NCI-H1417 (cell line): Measurements from ENCODE around the gene ILF2.
"Not testable (repeated sequence)": the region's sequence is repeated elsewhere in the genome, so short reads cannot be mapped to it uniquely, and the experiment has no call there.

Experiments
- DNase-seq, 3 experiments: peaks; one replicate each; lab custom pipeline; 2025; lab: John Stamatoyannopoulos, UW

ILF2 gene

GRCh38 chr1:153679337-153680119 is 8.7 kb upstream of the ILF2 start:
- DNase-seq: peak in 2 of 3 experiments; percentile 65 to 67

- DNase-seq: peak in 2 of 3 experiments; percentile 62 to 72
Observed at GRCh38 chr1:153678519-153679336, 7.9 kb upstream of the ILF2 start, which contains the start of gene NPR1. NPR1 (plus strand) TSS chr1:153678688; CDS start chr1:153679109, 421 bp downstream.

DNA sequence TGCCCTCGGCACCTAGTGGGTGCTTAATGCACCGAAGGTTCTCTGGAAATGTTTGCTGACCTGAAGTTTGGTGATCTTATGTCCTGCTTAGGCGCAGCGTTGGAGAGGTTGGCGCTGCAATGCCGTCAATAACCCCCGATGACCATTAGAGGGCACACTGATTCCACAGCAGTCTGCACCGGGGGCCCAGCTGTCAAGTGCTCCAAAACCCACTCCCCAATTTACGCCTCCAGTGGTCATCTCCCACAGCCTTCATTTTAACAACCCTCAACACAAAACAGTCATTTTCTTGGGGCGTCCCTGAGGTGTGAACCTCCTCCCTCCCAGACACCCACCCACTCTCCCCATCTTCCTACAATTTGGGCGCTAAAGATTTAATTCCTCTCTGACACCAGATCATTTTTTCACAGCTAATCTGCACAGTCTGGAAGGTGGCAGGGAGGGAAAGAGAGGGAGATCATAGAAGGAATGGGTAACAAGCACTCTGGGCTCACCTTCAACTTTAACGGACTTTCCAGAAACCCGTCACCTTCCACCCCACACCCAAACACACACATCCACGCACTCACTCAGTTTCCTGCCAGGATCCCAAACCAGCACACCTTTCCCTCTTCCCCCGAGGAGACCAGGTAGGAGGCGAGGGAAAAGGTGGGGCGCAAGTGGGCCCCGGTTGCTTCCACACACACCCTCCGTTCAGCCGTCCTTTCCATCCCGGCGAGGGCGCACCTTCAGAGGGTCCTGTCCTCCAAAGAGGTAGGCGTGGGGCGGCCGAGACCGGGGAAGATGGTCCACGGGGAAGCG is 7.1 kb upstream of the ILF2 start:
- DNase-seq: peak; percentile 31 to 71 (median 65)

DNA sequence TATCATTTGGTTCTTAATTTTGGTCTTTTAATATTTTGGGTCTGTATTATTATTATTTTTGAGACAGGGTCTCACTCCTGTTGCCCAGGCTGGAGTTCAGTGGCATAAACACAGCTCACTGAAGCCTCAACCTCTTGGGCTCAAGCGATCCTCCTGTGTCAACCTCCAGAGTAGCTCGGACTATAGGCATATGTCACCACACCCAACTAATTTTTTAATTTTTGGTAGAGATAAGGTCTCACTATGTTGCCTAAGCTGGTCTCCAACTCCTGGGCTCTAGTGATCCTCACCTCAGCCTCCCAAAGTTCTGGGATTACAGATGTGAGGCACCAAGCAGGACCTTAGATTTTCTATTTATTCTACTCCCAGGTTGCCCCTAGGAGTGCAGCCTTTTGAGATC is 2.7 kb upstream of the ILF2 start:
- DNase-seq: no peak

DNA sequence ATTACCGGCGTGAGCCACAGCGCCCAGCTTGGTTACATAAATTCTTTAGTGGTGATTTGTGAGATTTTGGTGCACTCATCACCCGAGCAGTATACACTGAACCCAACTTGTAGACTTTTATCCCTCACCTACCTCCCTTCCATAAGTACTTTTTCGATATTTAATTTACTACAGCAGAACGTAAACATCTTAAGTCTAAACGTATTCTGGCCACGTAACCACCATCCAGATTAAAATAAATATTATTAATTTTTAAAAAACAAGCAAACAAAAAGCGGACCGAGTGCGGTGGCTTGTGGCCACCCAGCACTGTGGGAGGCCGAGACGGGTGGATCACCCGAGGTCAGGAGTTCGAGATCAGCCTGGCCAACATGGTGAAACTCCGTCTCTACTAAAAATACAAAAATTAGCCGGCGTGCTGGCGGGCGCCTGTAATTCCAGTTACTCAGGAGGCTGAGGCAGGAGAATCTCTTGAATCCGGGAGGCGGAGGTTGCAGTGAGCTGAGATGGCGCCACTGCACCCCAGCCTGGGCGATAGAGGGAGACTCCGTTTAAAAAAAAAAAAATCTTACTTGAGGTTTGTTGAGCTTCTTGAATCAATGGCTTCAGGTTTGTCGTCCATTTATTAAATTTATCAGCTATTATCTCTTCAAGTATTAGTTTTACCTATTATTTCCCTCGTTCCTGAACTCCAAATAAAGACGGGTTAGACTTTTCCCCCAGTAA is 998 bp upstream of the ILF2 start:
- DNase-seq: peak in 2 of 3 experiments; percentile 69 to 84

GRCh38 chr1:153670257-153670858 is 435 bp downstream of the ILF2 start:
- peak in 2 of 3 experiments; percentile 26 to 53 for DNase-seq

GRCh38 chr1:153669606-153670005 is 1.2 kb downstream of the ILF2 start:
- DNase-seq: no peak

- DNase-seq: not testable (repeated sequence)
Observed at GRCh38 chr1:153668672-153669071, 2.1 kb downstream of the ILF2 start.

DNA sequence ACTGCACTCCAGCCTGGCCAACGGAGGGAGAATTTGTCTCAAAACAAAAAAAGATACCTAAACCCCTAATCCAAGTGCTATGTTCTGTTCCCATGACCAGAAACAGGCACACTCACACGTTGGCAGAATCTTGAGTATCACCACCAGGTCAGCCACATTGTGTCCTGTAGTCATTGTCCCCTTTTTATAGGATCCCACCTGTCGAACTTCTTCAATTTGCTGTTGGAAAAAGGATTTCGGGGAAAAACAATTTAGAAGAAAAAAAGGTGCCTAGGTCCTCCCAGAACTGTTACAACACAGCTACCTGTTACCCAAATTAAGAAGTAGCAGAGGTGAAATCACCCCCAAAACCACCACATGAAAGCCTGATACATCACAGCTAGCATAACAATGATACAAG is 3.4 kb downstream of the ILF2 start:
- DNase-seq: no peak

DNA sequence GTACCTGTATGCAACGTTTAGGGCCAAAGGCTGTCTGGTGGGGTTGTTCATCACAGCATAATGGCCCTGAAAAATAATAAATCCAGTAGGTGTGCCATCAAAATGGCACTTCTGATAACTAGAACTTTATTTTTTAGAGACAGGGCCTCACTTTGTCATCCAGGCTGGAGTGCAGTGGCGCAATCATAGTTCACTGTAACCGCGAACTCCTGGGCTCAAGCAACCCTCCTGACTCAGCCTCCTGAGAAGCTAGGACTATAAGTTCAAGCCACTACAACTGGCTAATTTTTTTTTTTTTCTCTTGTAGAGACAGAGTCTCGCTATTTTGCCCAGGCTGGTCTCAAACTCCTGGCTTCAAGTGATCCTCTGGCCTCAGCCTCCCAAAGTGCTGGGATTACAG is 7.6 kb downstream of the ILF2 start:
- no peak for DNase-seq

GRCh38 chr1:153662269-153662668 is 8.5 kb downstream of the ILF2 start:
- DNase-seq: peak in 1 of 3 experiments; percentile 16

DNA sequence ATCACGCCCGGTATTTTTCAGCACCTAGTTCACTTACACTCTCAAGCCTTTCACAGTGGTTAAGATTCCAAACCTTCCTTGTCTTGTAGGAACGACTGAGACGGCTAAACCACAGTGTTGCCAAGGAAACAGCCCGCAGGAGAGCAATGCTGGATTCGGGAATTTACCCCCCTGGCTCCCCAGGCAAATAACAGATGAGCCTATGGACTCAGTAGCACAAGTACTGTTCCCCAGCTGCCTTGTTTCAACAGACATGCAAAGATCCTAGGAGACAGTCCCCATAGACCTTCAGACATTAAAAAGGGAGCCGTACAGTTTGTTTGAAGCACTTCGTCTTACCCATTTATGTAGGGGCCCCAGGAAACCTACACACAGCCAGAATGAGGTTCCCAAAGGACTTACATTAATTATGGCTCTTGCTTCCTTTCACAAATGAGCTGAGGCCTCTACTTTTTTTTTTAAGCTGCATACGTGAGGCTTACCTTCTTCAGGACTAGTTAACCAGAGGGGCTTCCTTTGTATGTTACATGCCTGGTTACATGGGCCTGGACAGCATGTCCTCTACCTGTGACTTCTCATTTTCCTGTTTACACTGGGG is 9.6 kb downstream of the ILF2 start:
- peak in 1 of 3 experiments; percentile 49 for DNase-seq

DNA sequence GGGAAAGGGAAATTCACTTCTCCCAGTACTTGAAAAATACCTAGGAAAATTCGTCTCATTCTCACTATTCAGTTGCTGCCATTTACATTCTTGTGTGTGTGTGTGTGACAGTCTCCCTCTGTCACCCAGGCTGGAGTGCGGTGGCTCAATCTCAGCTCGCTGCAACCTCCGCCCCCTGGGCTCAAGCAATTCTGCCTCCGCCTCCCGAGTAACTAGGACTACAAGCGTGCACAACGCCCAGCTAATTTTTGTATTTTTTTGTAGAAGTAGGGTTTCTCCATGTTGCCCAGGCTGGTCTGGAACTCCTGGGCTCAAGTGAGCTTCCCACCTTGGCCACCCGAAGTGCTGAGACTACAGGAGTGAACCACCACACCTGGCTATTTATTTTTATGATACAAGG is 11.1 kb downstream of the ILF2 start:
- DNase-seq: no peak

DNA sequence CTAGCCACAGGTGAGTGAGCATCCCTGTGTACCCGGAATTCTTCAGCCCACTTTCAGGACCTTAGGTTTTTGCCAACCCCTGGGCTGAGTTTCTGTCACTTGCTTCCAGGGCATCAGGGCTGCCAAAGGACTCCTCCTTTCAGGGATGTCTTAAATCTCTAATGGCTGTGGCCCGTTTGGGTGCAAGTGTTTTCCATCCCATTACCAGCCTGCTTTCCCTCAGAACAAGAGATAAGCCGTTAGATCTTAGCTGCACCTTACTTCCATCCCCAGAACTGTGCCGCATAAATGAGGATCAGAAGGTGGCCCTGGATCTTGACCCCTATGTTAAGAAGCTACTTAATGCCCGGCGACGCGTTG is 11.6 kb downstream of the ILF2 start:
- DNase-seq: no peak

DNA sequence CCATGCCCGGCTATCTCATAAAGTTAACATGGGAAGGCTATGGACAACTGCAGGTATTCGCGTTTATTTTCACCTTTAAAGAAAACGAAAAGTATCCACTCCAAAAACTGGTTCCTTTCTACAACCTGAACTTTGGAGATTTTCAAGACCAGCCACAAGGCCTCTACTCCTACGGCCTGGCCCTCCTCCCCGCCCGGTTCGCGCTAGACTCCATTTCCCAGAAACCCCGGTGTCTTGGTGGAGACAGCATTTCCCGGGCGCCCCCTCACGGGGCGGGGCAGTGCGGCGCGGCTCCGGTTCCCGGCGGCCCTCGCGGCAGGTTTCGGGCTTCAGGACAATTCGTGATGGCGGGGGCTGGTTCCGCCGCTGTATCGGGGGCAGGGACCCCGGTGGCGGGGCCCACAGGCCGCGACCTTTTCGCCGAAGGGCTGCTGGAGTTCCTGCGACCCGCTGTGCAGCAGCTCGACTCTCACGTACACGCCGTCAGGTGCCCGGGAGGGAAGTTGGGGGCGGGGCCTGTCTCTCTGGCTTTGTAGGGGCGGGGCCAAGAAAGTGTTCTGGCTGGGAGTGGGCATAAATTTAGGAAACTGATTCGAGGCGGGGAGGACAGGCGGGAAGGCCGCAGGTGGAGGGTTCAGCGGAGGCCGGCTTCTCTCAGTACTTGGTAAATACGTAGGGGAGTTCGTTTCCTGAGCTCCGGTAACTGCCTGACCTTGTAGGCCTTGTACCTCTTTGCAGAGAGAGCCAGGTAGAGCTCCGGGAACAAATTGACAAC is 12.2 kb downstream of the ILF2 start, which contains the start of gene SNAPIN:
Gene SNAPIN (plus strand): TSS at position 304 of the 775 bp plus-strand sequence. CDS start 41 bp downstream, at position 345.
- peak; percentile 93 to 97 (median 94) for DNase-seq

GRCh38 chr1:153655333-153655732 is 15.5 kb downstream of the ILF2 start:
- DNase-seq: peak in 1 of 3 experiments; percentile 35

DNA sequence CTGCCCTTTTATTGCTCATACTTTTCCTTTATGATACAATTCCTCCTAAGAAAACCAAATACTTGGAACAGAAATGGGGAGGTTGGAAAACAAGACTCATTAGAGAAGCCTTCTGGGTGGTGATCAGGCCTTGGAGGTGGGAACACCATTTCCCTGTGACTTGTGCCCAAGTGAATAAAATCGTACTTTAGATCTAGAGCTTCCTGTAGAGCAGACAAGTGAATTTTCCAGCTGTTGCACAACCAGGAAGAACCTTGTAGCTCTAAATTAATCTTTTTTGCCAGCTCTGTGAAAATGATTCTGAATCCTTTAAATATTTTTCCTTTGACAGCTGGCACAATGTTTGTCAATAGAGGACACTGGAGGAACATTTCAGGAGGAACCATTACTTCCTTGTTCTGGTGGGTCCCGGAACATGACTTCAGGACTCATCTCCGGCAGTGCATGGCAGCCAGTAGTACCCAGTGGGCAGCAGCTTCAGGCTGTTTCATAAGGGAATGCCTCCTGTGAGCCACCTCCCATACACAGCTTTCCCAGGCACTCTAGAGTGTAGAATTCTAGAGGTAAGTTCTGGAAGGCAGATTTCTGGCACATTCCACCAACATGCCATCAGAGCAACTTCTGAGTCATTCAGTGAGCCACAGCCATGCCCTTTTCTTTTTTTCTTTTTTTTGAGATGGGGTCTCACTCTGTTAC is 17.8 kb downstream of the ILF2 start:
- DNase-seq: no peak

GRCh38 chr1:153651771-153652170 is 19.0 kb downstream of the ILF2 start:
- no peak for DNase-seq

DNA sequence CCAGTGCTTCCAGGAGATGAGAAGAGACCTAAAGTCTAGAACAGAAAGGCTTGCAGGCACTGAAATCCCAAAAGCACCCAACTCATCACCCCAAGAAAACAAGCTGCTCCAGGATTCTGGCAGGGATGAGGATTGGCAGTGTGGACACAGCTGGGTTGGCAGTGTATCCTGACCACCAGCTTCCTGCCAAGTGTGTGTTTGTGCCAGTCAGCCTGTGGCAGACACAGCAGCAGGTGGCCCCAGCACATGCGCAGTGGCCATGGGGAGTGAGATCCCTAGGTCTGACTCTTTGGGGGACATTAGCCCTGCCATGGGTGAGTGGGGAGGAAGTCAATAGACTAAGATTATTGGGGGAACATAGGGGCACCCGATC is 20.9 kb downstream of the ILF2 start:
- DNase-seq: no peak
